OCI-LY1 (cell line): ENCODE results near the gene TNFRSF18.

Source experiments
- CTCF ChIP-seq: fragments of 200-600 bp; sonication (generic), shearing (Covaris generic); IDR thresholded peaks from 2 replicates; pipeline ENCODE4 v1.5.1; 2017; ENCODE audit warnings: mild to moderate bottlenecking, antibody characterized with exemption, low read length, moderate library complexity, mixed read lengths
- EZH2 ChIP-seq: fragments of 200-600 bp; sonication (generic), shearing (Covaris generic); IDR thresholded peaks from 2 replicates; pipeline ENCODE4 v1.8.0; 2017; ENCODE audit warnings: borderline replicate concordance, mixed run types, mild to moderate bottlenecking, antibody characterized with exemption, low read length, moderate library complexity, mixed read lengths

- TF ChIP-seq CTCF (no peak), EZH2 (no peak)
These were observed 12.3 kb upstream of the TNFRSF18 start for GRCh38 chr1:1218524-1219200.
